ENCODE data around the gene SARS1. TPM values are rescaled to one million over a fixed set of nuclear protein-coding genes. Genes with fewer than 3 reads are reported as not detected.

The SARS1 gene
- polyA plus RNA-seq, 1 of the 3 experiments (the other 2 are of a cell fraction), result 98.3 TPM

DNA sequence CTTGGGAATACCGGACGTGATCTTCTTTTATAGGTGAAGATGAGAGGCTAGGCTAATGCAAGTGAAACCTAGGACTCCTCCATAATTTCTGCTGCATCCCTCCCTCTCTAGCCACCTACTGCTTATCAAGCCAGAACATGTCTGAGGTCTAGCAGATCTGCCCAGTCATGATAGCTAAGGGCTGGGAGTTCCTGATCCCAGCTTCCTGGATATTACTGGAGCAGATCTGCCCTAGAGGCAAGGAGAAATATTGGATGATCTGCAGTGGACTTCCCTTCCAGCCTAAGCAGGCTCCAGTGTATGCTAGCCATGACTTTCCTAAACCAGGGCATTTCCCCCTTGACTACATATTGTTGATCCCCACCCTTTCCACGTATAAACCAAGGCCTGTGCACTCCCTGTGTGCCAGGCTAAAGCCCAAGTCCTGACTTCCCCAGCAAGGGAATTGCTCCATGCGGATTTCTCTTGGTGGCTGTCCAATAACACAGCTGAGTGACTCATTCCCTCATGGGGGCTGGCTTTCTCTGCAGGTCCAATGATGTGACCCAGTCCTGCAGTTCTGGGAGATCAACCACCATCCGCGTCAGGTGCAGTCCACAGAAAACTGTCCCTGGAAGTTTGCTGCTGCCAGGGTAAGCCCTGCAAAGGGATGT is 15.5 kb upstream of the SARS1 start:
- Histone ChIP-seq H4K20me1 (ENCODE audit: insufficient read depth) (no peaks in the 10 kb centered on the region), H3K79me2 (ENCODE audit: insufficient read depth) (no peaks in the 10 kb centered on the region), H3K27me3 (ENCODE audit: insufficient read depth) (no peaks in the 10 kb centered on the region), H3K9ac (peak overlapping the region; percentile 61; the same call in 1 of the 2 replicates), H3K36me3 (replicated peaks in 1 of 2; ENCODE audit: control insufficient read depth in 1 of 2, insufficient read depth in 2 of 2, low read length in 1 of 2) (no peaks in the 10 kb centered on the region), H3K9me2 (no peaks in the 10 kb centered on the region), H3K4me1 (ENCODE audit: control insufficient read depth in 1 of 2, insufficient read depth in 2 of 2, low read depth in 1 of 2, low read length in 1 of 2) (peaks cover 5 to 10% of the 10 kb centered on the region in 2 experiments; a peak in 3 of 4 replicates), H3F3A (replicated peaks; ENCODE audit: insufficient read depth) (peaks cover 27% of the 10 kb centered on the region), H3K9me3 (no peaks in the 10 kb centered on the region), H3K27ac (ENCODE audit: low read depth in 2 of 2, low read length in 1 of 2) (peak overlapping the region; percentile 29 to 93; a peak in 3 of 4 replicates), H3K4me3 (ENCODE audit: low read depth in 2 of 2, low read length in 1 of 2) (peak overlapping the region in 1 of 2 experiments; percentile 14; a peak in 1 of 4 replicates), H3K4me2 (peak overlapping the region; percentile 65), H2AFZ (ENCODE audit: low read depth) (peak overlapping the region; percentile 37; the same call in 1 of the 2 replicates)
- no peak for DNase-seq
- POLR2A ChIA-PET, result no interaction called here
- CTCF ChIA-PET, result interaction anchor here (1.9 kb wide), 1 partner anchor 66 kb away, joined by 7 read pairs; no protein-coding TSS in a partner anchor
- WGBS (ENCODE audit: low lambda C conversion rate), result 61% methylated on average over 6 of the region's 6 CpGs
- TF ChIP-seq CHD2 (IDR thresholded peaks at IDR 0.05; ENCODE audit: low read length, partially characterized antibody) (no peak), GATA2 (CRISPR knock-in tag; IDR thresholded peaks at IDR 0.05) (no peak), SIN3A (IDR thresholded peaks at IDR 0.05; ENCODE audit: borderline replicate concordance, low read depth, low read length) (no peak), MXI1 (IDR thresholded peaks at IDR 0.05; ENCODE audit: low read depth, low read length) (no peak), RCOR1 (IDR thresholded peaks at IDR 0.05; ENCODE audit: low read length) (no peak), NRF1 (IDR thresholded peaks at IDR 0.05; ENCODE audit: low read depth, low read length) (no peak), YY1 (IDR thresholded peaks at IDR 0.05; ENCODE audit: low read depth) (no peak), MEF2A (IDR thresholded peaks at IDR 0.05; ENCODE audit: borderline replicate concordance, low read depth) (no peak), NFIC (IDR thresholded peaks at IDR 0.05; ENCODE audit: borderline replicate concordance) (peak; percentile 64), POLR2AphosphoS5 (IDR thresholded peaks at IDR 0.05; ENCODE audit: low read depth, low read length) (0 out of 2 replicates have a peak, but pooled peaks have one; percentile 16), TCF12 (IDR thresholded peaks at IDR 0.05) (peak; percentile 55; the same call in 1 of the 2 replicates), EP300 (IDR thresholded peaks at IDR 0.05; ENCODE audit: borderline replicate concordance in 1 of 2, low read depth in 1 of 2, low read length in 1 of 2) (no peak), RXRA (IDR thresholded peaks at IDR 0.05; ENCODE audit: borderline replicate concordance, low read depth) (no peak; the same call in 1 of the 2 replicates), SMC3 (IDR thresholded peaks at IDR 0.05; ENCODE audit: low read depth, low read length) (no peak), JUND (IDR thresholded peaks at IDR 0.05) (peak; percentile 71), FOSL2 (IDR thresholded peaks at IDR 0.05; ENCODE audit: borderline replicate concordance, low read depth) (peak; percentile 89), RFX5 (IDR thresholded peaks at IDR 0.05; ENCODE audit: low read length) (no peak), FOXM1 (IDR thresholded peaks at IDR 0.05; ENCODE audit: low read depth) (no peak), TEAD4 (IDR thresholded peaks at IDR 0.05; ENCODE audit: borderline replicate concordance, insufficient read depth) (no peak), RAD21 (IDR thresholded peaks at IDR 0.05; ENCODE audit: low read length) (no peak), EZH2phosphoT487 (IDR thresholded peaks at IDR 0.05; ENCODE audit: borderline replicate concordance, low read depth) (no peak), FOXJ3 (CRISPR knock-in tag; IDR thresholded peaks at IDR 0.05) (no peak), GABPA (IDR thresholded peaks at IDR 0.05; ENCODE audit: low read depth) (no peak)
- TF ChIP-seq, protein P1, sequence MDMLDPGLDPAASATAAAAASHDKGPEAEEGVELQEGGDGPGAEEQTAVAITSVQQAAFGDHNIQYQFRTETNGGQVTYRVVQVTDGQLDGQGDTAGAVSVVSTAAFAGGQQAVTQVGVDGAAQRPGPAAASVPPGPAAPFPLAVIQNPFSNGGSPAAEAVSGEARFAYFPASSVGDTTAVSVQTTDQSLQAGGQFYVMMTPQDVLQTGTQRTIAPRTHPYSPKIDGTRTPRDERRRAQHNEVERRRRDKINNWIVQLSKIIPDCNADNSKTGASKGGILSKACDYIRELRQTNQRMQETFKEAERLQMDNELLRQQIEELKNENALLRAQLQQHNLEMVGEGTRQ (IDR thresholded peaks at IDR 0.05; ENCODE audit: borderline replicate concordance, low read depth, low read length), result no peak
- TF ChIP-seq, protein P2, sequence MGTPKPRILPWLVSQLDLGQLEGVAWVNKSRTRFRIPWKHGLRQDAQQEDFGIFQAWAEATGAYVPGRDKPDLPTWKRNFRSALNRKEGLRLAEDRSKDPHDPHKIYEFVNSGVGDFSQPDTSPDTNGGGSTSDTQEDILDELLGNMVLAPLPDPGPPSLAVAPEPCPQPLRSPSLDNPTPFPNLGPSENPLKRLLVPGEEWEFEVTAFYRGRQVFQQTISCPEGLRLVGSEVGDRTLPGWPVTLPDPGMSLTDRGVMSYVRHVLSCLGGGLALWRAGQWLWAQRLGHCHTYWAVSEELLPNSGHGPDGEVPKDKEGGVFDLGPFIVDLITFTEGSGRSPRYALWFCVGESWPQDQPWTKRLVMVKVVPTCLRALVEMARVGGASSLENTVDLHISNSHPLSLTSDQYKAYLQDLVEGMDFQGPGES (IDR thresholded peaks at IDR 0.05; ENCODE audit: low read depth, low read length), result no peak
- TF ChIP-seq, protein P3, sequence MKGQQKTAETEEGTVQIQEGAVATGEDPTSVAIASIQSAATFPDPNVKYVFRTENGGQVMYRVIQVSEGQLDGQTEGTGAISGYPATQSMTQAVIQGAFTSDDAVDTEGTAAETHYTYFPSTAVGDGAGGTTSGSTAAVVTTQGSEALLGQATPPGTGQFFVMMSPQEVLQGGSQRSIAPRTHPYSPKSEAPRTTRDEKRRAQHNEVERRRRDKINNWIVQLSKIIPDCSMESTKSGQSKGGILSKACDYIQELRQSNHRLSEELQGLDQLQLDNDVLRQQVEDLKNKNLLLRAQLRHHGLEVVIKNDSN (IDR thresholded peaks at IDR 0.05; ENCODE audit: borderline replicate concordance, low read depth), result no peak
- TF ChIP-seq, protein P4, sequence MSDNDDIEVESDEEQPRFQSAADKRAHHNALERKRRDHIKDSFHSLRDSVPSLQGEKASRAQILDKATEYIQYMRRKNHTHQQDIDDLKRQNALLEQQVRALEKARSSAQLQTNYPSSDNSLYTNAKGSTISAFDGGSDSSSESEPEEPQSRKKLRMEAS (IDR thresholded peaks at IDR 0.05; ENCODE audit: low read depth), result peak; percentile 42; the same call in 1 of the 2 replicates
- TF ChIP-seq, protein P5, sequence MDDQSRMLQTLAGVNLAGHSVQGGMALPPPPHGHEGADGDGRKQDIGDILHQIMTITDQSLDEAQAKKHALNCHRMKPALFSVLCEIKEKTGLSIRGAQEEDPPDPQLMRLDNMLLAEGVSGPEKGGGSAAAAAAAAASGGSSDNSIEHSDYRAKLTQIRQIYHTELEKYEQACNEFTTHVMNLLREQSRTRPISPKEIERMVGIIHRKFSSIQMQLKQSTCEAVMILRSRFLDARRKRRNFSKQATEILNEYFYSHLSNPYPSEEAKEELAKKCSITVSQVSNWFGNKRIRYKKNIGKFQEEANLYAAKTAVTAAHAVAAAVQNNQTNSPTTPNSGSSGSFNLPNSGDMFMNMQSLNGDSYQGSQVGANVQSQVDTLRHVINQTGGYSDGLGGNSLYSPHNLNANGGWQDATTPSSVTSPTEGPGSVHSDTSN (IDR thresholded peaks at IDR 0.05), result peak; percentile 40; the same call in 1 of the 2 replicates
- TF ChIP-seq, protein P6, sequence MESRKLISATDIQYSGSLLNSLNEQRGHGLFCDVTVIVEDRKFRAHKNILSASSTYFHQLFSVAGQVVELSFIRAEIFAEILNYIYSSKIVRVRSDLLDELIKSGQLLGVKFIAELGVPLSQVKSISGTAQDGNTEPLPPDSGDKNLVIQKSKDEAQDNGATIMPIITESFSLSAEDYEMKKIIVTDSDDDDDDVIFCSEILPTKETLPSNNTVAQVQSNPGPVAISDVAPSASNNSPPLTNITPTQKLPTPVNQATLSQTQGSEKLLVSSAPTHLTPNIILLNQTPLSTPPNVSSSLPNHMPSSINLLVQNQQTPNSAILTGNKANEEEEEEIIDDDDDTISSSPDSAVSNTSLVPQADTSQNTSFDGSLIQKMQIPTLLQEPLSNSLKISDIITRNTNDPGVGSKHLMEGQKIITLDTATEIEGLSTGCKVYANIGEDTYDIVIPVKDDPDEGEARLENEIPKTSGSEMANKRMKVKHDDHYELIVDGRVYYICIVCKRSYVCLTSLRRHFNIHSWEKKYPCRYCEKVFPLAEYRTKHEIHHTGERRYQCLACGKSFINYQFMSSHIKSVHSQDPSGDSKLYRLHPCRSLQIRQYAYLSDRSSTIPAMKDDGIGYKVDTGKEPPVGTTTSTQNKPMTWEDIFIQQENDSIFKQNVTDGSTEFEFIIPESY (IDR thresholded peaks at IDR 0.05; ENCODE audit: borderline replicate concordance, low read depth), result no peak
